Measurements from ENCODE around the gene ANHX.
A peak's percentile ranks its signal among the peaks of the same experiment; 100 is the strongest.

The ANHX gene

DNA sequence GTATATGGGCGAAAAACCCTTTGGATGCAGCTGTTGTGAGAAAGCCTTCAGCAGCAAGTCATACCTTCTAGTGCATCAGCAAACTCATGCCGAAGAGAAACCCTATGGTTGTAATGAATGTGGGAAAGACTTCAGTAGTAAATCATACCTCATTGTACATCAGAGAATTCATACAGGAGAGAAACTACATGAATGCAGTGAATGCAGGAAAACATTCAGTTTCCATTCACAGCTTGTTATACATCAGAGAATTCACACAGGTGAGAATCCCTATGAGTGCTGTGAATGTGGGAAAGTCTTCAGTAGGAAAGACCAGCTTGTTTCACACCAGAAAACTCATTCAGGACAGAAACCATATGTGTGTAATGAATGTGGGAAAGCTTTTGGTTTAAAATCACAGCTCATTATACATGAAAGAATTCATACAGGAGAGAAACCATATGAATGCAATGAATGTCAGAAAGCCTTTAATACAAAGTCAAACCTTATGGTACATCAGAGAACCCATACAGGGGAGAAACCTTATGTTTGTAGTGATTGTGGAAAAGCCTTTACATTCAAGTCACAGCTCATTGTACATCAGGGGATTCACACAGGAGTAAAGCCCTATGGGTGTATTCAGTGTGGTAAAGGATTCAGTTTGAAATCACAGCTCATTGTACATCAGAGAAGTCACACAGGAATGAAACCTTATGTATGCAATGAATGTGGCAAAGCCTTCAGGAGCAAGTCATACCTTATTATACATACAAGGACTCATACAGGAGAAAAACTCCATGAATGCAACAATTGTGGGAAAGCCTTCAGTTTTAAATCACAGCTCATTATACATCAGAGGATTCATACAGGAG is 33.0 kb downstream of the ANHX start:
- DNase-seq: no peak

DNA sequence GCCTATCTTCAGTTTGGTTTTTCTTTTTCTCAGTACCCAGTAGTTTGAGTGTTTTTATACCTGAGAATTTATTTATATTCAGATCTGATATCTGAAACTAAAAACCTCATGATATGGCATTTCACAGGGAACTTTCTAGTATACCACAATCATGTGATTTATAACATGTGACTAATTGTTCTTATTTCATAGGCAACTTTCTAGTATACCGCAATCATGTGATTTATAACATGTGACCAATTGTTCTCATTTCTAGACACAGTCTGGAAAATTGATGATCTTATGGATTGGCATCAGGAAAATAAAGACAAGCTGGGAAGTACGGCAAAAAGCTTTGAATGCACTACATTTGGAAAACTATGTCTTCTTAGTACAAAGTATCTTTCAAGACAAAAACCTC is 33.8 kb downstream of the ANHX start:
- DNase-seq: no peak

DNA sequence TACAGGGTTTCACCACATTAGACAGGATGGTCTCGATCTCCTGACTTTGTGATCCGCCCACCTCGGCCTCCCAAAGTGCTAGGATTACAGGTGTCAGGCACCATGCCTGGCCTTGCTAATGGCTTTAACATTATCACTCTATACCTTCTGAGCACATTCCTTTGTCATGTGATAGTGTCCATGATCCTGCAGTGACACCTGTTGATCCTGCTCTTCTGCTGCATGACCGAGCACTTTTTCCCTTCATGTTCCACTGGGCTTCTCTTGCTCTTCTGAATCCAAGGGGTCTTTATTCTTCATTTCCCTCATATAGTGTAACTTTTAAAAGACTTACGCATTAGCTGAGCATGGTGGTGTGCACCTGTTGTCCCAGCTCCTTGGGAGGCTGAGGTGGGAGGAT is 42.8 kb downstream of the ANHX start:
- no peak for DNase-seq

DNA sequence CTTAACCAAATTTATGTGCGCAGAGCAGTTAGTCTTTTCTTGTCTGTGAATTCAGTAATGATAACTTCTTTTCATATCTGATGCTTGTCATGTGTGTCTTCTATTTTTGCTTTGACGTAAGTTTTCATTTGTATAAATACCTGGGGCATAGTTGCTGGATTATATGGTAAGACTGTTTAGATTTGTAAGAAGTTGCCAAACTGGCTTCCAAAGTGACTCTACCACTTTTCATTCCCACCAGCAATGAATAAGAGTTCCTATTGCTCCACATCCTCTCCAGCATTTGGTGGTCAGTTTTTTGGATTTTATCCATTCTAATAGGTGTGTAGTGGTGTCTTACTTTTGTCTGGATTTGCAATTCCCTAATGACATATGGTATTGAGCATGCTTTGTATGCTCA is 45.5 kb downstream of the ANHX start:
- no peak for DNase-seq

DNA sequence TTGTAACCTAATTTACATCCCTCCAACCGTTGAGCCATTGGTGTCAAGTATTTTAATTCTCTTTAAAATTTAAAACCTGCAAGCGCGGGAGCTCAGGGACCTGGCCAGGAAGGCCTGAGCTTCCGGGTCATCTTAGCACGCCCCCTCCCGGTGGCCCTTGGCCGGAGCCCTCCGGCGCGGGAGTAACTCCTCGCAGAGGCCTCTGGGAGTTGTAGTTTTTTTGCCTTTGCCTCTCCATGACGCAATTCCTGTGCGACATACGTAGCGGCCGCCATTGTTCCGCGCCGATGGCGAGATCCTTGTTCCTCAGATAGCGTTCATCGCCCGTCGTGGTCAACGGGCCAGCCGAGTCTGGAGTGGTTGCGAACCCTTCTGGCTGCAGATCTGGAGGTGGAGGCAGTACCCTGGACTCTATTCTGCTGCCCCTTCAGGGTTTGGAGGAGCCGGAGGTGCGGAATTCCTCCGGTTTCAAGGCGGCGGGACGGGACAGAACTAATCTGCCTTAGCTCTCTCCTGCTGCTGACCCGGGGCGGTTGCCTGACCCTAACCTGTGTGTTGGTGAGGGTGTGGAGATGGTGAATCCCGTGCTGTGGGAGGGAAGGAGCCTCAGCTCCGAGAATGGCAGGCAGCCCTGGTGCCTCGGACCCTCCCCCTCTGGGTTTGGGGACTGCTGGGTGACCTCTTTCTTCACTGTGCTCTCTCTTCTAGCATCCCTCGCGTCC is 54.3 kb downstream of the ANHX start, which contains the start of gene ZNF268:
Gene ZNF268, plus strand, starts transcription at position 258 of the 722 bp plus-strand sequence. CDS start 503 bp downstream, outside the sequence.
- DNase-seq: peak; percentile 61

DNA sequence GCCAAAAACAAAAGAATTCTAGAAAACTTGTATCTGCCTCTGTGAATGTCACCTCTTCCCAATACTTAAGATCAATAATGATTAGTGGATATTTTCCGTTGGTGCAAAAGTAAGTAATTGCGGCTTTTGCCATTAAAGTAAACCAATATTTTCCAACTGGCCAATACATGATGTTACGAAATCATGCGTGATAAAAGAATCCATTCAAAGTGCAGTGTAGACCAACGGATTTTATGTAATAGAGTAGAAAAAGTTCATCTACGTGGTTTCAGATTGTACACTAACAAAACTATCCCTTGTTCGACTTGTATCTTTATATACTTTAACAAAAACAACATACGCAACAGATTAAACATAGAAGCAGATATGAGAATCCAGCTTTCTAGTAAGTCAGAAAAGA is 55.0 kb downstream of the ANHX start:
- DNase-seq: no peak

DNA sequence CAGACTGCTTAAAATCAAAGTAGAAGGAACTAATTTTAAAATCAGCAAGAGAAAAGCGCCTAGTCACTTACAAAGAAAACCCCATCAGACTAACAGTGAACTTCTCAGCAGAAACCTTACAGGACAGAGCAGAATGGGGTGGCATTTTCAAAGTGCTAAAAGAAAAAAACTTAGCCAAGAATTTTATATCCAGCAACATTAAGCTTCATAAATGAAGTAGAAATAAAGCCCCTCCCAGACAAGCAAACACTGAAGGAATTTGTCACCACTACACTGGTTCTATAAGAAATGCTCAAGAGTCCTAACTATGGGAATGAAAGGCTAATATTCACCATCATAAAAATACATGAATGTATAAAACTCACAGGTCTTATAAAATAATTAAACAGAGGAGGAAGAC is 60.8 kb downstream of the ANHX start:
- DNase-seq: no peak

DNA sequence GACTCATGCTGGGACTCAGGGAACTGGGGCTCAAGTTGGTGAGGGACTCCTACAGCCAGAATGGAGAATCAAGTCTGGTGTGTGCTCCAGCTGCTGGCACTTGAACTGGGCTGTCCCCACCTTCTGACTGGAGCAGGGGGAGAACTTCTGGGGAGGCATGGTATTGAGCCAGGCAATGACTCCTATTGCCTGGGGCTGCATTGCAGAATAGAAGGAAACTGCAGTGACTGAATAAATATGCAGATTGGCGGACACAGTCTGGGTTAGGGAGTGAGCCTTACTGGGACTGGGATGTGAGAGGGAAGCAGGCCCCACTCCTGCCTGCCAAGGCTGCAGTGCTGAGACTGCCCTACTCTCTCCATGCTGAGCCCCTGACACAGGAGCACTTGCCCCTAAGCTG is 63.2 kb downstream of the ANHX start:
- no peak for DNase-seq
